Measurements from ENCODE around the gene EEPD1.

The EEPD1 gene

DNA sequence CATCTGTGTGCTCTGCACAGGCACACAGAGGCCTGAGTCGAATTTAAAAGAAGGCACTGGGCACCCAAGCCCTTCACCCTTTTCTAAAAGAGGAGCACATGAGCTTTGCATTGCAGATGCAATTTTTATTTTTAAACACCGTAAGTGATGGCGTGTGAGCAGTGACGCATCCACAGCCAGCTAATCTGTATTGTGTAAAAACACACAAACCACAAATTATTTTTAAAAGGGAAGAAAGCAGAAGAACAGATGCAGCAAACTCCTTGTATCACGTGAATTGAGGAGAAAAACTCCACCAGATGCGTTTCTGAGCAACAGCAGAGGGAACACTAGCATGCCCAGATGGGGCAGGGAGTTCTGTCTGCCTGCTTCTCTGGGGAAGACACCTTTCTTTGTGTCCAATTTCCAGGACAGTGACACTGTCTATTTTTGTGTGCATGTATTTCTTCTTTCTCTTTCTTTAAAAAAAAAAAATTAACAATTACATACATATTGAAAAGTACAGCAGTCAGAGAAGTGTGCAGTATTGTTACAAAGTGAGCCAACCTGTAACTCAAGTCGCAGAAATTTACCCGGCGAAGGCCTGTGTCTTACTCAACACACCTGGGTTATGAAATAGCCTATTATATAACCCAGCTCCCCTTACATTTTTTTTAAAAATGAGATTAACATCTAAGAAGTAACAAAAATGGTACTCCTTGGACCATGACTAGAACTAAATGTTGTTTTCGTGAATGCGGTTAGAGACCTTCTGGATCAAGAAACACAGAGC lies 39.2 kb downstream of the EEPD1 start:
- DNase-seq (ENCODE audit: low spot score) = no peak

DNA sequence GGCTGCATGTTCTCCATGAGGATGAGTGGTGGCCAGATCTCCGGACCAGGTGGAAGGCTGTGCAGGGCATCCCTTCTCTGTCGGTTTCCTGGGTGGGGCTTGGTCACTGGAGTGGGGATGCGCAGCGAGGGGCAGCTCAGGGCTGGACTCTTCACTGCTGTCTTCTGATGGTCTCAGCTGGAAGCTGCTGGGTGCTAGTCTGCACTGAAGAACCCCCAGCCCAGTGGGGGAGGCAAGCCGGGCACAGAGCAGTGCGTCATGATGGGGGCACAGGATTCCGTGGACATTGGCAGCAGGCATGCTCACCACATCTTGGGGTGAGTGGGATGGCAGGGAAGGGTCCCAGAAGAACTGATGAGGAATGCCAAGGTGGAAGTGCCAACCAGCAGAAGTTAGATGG lies 39.8 kb downstream of the EEPD1 start:
- DNase-seq (ENCODE audit: low spot score) = no peak

DNA sequence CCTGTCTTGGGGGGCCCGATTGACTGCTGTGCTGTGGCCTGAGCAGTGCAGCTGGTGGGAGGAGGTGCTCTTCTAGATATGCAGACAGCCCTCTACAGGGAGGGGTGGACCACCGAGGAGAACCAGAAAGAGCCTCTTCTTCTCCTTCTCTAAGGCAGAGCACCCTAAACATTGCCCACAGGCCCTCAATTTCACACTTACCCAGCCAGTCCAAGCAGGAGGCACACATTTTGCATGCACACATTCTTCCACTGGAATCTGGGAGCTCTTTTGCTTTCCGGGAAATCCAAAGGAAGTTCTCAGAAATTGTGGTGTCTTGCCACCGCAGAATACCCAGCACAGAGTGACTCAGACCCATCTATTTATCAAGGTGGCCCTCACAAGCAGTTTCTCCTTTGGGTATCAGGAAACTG lies 45.8 kb downstream of the EEPD1 start:
- no peak for DNase-seq (ENCODE audit: low spot score)

GRCh38 chr7:36199329-36199728 lies 46.3 kb downstream of the EEPD1 start:
- DNase-seq (ENCODE audit: low spot score) = no peak

DNA sequence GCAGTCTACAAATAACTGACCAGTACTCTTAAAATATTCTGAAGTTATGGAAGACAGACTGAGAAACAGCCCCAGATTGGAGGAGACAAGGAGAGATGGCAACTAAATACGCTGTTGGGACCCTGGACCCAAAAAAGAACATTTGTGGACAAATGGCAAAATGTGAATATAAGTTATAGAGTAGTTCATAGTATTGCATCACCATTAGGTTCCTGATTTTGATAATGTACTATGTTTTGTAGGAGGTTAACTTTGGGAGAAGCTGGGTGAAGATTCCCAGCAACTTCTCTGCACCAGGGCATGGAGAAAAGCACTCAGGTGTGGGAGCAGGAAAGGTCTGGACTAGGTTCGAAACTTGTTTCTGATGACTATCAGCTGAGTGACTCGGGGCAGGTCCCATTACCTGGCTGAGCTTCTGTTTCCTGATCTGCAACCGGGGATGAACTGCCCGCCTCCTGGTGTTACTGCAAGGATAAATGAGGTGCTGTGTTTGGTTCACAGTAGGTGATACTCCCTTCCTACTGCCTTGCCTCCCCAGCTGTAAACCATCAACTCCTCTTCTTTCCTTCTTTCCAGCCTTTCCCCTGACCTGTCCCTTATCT lies 48.2 kb downstream of the EEPD1 start:
- no peak for DNase-seq (ENCODE audit: low spot score)

DNA sequence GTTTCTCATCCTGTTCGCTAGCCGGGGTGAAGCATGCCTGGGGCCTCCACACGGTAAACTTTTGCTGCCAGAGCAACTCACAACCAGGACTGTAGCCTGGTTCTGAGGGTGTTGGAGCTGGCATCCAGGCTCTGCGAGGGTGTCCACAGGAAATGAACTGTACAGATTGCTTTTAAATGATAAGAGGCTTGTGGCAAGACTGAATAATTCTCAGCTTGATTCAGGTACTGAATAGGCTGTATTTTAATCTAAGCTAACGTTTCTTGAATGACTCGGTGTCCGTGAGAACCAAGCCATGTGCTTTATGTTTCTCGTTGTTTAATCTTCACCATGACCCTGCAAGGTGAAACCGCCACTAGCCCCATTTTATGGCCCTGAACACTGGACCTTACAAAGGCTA lies 49.3 kb downstream of the EEPD1 start:
- DNase-seq (ENCODE audit: low spot score) = no peak

DNA sequence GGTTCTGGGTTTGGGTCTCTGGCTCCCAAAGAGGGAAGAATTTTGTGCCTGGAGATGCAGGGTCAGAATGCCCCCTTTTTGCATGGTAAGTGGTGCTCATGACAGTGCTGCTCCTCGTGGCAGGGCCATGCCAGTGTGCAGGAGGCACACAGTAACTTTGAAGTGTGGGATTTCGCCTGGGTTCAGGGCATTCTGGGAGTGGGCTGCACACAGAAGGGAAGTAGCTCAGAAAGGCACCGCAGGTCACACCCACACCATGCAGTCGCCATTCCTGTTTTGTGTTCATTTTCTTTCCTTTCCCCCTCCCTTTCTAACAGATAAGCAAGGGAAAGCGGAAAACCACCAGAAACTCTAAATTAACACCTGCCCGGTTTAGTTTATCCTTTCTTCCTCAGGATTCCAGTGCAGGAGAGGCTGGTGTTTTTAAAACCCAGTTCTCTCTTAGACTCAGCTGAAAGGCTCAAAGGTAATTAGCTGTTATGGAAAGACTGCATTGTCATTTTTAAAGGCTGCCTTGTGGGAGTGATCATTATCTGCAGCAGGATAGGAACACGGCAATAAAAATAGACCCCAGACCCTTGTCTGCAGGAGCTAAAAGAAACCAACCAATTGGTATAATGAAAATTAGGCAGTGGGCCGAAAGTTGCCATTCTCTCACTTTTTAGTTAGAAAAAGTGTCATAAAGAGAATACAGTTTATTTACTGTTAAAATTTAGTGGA lies 50.2 kb downstream of the EEPD1 start:
- DNase-seq (ENCODE audit: low spot score) = no peak

- DNase-seq (ENCODE audit: low spot score) = no peak
Measured at GRCh38 chr7:36204044-36204663, 51.1 kb downstream of the EEPD1 start.

GRCh38 chr7:36204929-36205635 lies 52.0 kb downstream of the EEPD1 start:
- DNase-seq (ENCODE audit: low spot score) = no peak

- no peak for DNase-seq (ENCODE audit: low spot score)
Measured at GRCh38 chr7:36205803-36206202, 52.7 kb downstream of the EEPD1 start.

- DNase-seq (ENCODE audit: low spot score) = no peak
Measured at GRCh38 chr7:36207451-36208291, 54.6 kb downstream of the EEPD1 start.

GRCh38 chr7:36208426-36208825 lies 55.4 kb downstream of the EEPD1 start:
- no peak for DNase-seq (ENCODE audit: low spot score)

DNA sequence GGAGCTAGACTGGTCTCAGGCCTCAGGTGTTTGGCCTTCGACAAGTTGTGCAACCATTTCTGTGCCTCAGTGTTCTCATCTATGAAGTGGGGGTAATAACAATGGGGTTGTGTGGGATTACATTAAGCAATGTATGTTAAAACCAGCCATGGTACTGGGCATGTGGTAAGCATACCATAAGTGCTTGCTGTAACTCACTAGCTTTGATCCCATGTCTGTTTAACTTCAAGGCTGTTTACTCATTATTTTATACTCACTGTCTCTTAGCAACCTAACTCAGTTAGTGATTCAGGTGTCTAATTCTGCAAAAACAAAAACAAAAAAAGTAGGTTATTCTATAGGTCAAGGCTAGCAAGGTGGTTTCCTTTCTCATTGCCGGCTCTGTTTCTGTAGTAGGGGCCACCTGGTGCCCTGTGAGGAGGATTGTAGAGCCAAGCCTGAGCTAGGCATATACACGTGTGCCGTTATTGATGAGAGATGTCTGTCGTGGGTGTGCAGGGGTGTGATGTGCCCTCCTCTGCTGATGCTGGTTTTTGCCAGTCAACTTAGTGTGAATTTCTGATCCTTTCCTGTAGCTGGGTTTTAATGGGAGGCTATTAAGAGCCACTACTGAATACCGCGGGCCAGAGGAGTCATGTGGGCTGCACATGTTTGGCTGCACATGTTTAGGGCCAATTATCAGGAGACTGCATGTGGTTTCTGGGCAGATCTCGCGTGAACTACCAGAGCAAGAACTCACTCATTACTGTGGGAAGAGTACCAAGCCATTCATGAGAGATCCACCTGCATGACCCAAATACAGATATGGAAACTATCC lies 56.2 kb downstream of the EEPD1 start:
- no peak for DNase-seq (ENCODE audit: low spot score)

DNA sequence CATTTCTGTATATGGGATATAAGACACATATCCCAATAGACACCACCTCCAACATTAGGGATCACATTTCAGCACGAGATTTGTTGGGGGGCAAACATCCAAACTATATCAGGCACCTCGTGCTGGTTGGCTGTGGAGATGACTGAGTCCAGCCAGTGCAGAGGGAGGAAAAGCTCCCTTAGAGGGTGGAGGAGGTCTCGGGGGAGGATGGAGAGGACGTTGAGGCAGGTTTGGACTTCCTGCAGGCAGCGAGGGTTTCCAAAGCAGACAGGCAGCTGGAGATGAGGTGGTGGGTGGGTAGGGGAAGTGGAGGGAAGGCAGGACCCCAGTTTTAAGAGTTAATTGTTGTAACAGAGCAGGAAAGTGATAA lies 56.7 kb downstream of the EEPD1 start:
- no peak for DNase-seq (ENCODE audit: low spot score)

GRCh38 chr7:36210291-36210922 lies 57.4 kb downstream of the EEPD1 start:
- DNase-seq (ENCODE audit: low spot score) = no peak

DNA sequence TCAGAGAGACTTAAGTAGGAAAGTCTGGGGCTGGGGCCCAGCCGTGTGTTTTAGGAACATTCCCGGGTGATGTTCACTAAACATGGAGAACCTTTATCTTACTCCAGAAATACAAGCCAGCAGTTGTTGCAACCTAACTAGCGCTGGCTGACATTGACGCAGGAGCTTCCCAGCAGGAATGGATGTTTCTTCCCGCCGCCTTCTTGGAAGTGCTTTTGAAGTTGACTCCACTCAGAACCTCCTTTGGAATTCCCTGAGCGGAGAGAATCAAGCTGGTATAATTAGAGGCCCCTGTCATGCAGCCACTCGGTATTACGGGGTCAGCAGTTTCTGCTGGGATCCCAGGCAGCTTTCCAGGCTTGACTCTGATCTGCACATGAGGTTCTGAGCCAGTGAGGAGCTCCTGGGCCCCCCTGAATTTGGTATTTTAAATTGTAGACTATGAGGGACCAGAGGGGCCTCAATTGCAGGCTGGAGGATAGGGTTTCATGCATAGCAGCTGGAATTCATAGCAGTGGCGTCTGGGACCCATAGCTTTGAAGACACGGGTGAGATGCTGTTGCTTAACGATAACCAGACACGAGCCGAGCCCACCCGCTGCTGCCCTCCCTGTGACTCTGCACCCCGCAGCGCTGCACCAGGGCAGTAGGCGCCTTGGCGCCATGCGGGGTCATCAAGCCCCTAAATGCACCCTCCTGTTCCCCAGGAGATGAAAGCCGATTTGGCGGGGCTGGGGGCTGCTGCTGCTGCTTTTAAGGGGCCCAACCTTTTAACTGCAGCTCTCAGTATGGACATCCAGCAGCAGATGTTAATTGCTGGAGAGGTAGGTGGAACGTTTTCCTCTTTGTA lies 61.8 kb downstream of the EEPD1 start:
- DNase-seq (ENCODE audit: low spot score) = no peak

DNA sequence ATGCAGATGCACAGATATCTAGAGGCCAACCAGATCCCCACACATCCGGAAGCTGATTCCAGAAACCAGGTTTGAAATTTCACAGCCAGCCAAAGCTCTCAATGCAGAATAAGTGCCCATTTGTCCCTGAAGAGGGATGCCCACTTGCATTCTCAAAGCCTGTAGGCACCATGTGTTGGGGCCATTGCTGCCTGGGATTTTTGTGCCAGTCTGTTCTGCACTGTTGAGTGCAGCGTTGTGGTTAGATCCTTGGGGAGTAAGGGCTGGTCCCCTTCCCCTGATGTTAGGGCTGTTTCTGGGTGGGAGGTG lies 62.4 kb downstream of the EEPD1 start:
- no peak for DNase-seq (ENCODE audit: low spot score)

DNA sequence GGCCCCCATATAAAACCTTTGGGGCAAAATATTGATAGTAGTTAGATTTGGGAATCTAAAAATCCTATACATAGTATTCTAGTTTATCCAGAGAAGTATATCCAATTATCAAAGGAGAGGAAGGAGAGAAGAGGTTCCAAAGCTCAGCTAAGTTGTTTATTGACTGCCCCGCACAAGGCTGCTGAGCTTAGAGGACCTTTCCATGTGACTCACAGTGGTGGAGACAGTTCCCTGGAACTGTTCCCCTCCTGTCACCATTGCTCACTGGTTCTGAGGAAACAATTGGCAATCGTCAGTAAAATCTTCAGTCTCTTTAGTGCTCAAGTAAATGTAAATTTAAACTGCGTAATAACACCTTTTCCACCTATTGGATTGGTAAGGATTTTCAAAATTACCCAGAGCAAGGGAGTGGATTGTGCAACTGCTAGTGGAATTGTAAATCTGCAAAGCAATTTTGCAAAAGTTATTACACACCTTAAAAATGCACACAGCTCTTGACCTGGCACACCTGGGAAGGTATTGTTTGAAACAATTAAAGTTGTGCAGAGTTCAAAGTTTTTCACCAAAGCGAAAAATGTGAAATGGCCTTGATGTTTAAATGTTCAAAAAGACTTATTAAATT lies 63.1 kb downstream of the EEPD1 start:
- DNase-seq (ENCODE audit: low spot score) = no peak

Measured in hematopoietic multipotent progenitor cell treated with erythropoietin and hydrocortisone succinate and interleukin-3 and kit ligand, for 17 days (in vitro differentiated cells).